ENCODE data around the gene TPP1.

TPP1 gene

GRCh38 chr11:6647836-6648235 lies 28.6 kb upstream of the TPP1 start:
- WGBS, 2 experiments = 94 to 96% methylated on average over 2 of the region's 2 CpGs

GRCh38 chr11:6646918-6647679 lies 27.9 kb upstream of the TPP1 start:
- H3K9me3 ChIP-seq (ENCODE audit: control insufficient read depth, low read length) = no peaks in the 10 kb centered on the region
- no peaks in the 10 kb centered on the region for H3K27me3 ChIP-seq (ENCODE audit: control insufficient read depth, insufficient read depth, low read length, poor library complexity, severe bottlenecking)
- no peak overlapping the region for H3K4me3 ChIP-seq (ENCODE audit: insufficient read depth, low read depth, low read length)
- H3K36me3 ChIP-seq (ENCODE audit: control insufficient read depth, insufficient read depth, low read length) = no peaks in the 10 kb centered on the region
- 62 to 65% methylated on average over 9 of the region's 9 CpGs for WGBS, 2 experiments
- H3K27ac ChIP-seq (ENCODE audit: insufficient read depth, low read depth, low read length, poor library complexity, severe bottlenecking) = no peak overlapping the region
- H3K4me1 ChIP-seq (ENCODE audit: control insufficient read depth, insufficient read depth, low read length) = peaks cover 12% of the 10 kb centered on the region

More at GRCh38 chr11:6647836-6648235, 28.6 kb upstream of the TPP1 start:
- Histone ChIP-seq H3K9me3 (ENCODE audit: control insufficient read depth, low read length) (no peaks in the 10 kb centered on the region), H3K27me3 (ENCODE audit: control insufficient read depth, insufficient read depth, low read length, poor library complexity, severe bottlenecking) (no peaks in the 10 kb centered on the region), H3K27ac (ENCODE audit: insufficient read depth, low read depth, low read length, poor library complexity, severe bottlenecking) (no peak overlapping the region), H3K4me1 (ENCODE audit: control insufficient read depth, insufficient read depth, low read length) (peaks cover 12% of the 10 kb centered on the region), H3K36me3 (ENCODE audit: control insufficient read depth, insufficient read depth, low read length) (no peaks in the 10 kb centered on the region), H3K4me3 (ENCODE audit: insufficient read depth, low read depth, low read length) (no peak overlapping the region)

GRCh38 chr11:6646576-6646917 lies 27.3 kb upstream of the TPP1 start:
- WGBS, 2 experiments = 65 to 79% methylated on average over 2 to 3 of the region's 3 CpGs
- Histone ChIP-seq H3K4me3 (ENCODE audit: insufficient read depth, low read depth, low read length) (no peak overlapping the region), H3K9me3 (ENCODE audit: control insufficient read depth, low read length) (no peaks in the 10 kb centered on the region), H3K27me3 (ENCODE audit: control insufficient read depth, insufficient read depth, low read length, poor library complexity, severe bottlenecking) (no peaks in the 10 kb centered on the region), H3K36me3 (ENCODE audit: control insufficient read depth, insufficient read depth, low read length) (no peaks in the 10 kb centered on the region), H3K4me1 (ENCODE audit: control insufficient read depth, insufficient read depth, low read length) (peaks cover 12% of the 10 kb centered on the region), H3K27ac (ENCODE audit: insufficient read depth, low read depth, low read length, poor library complexity, severe bottlenecking) (no peak overlapping the region)

GRCh38 chr11:6646071-6646470 lies 26.8 kb upstream of the TPP1 start:
- H3K27me3 ChIP-seq (ENCODE audit: control insufficient read depth, insufficient read depth, low read length, poor library complexity, severe bottlenecking) = no peaks in the 10 kb centered on the region

GRCh38 chr11:6642957-6643356 lies 23.7 kb upstream of the TPP1 start:
- WGBS, 2 experiments = 89 to 91% methylated on average over 7 of the region's 7 CpGs

More at GRCh38 chr11:6646071-6646470, 26.8 kb upstream of the TPP1 start:
- Histone ChIP-seq H3K4me1 (ENCODE audit: control insufficient read depth, insufficient read depth, low read length) (peaks cover 12% of the 10 kb centered on the region), H3K4me3 (ENCODE audit: insufficient read depth, low read depth, low read length) (no peak overlapping the region), H3K27ac (ENCODE audit: insufficient read depth, low read depth, low read length, poor library complexity, severe bottlenecking) (no peak overlapping the region), H3K36me3 (ENCODE audit: control insufficient read depth, insufficient read depth, low read length) (no peaks in the 10 kb centered on the region), H3K9me3 (ENCODE audit: control insufficient read depth, low read length) (no peaks in the 10 kb centered on the region)
- WGBS, 2 experiments = 92 to 93% methylated on average over 12 of the region's 12 CpGs

GRCh38 chr11:6640985-6641701 lies 21.9 kb upstream of the TPP1 start:
- peaks cover 4% of the 10 kb centered on the region for H3K36me3 ChIP-seq (ENCODE audit: control insufficient read depth, insufficient read depth, low read length)
- H3K4me3 ChIP-seq (ENCODE audit: insufficient read depth, low read depth, low read length) = no peak overlapping the region
- no peak overlapping the region for H3K27ac ChIP-seq (ENCODE audit: insufficient read depth, low read depth, low read length, poor library complexity, severe bottlenecking)
- WGBS, 2 experiments = 95% methylated on average over 26 of the region's 26 CpGs
- H3K9me3 ChIP-seq (ENCODE audit: control insufficient read depth, low read length) = no peaks in the 10 kb centered on the region
- no peaks in the 10 kb centered on the region for H3K27me3 ChIP-seq (ENCODE audit: control insufficient read depth, insufficient read depth, low read length, poor library complexity, severe bottlenecking)
- no peaks in the 10 kb centered on the region for H3K4me1 ChIP-seq (ENCODE audit: control insufficient read depth, insufficient read depth, low read length)

More at GRCh38 chr11:6642957-6643356, 23.7 kb upstream of the TPP1 start:
- Histone ChIP-seq H3K27ac (ENCODE audit: insufficient read depth, low read depth, low read length, poor library complexity, severe bottlenecking) (no peak overlapping the region), H3K27me3 (ENCODE audit: control insufficient read depth, insufficient read depth, low read length, poor library complexity, severe bottlenecking) (no peaks in the 10 kb centered on the region), H3K4me3 (ENCODE audit: insufficient read depth, low read depth, low read length) (no peak overlapping the region), H3K36me3 (ENCODE audit: control insufficient read depth, insufficient read depth, low read length) (peaks cover 4% of the 10 kb centered on the region), H3K4me1 (ENCODE audit: control insufficient read depth, insufficient read depth, low read length) (peaks cover 12% of the 10 kb centered on the region), H3K9me3 (ENCODE audit: control insufficient read depth, low read length) (no peaks in the 10 kb centered on the region)

GRCh38 chr11:6640036-6640984 lies 21.1 kb upstream of the TPP1 start:
- H3K36me3 ChIP-seq (ENCODE audit: control insufficient read depth, insufficient read depth, low read length) = peaks cover 4% of the 10 kb centered on the region
- no peaks in the 10 kb centered on the region for H3K4me1 ChIP-seq (ENCODE audit: control insufficient read depth, insufficient read depth, low read length)
- no peak overlapping the region for H3K27ac ChIP-seq (ENCODE audit: insufficient read depth, low read depth, low read length, poor library complexity, severe bottlenecking)
- H3K27me3 ChIP-seq (ENCODE audit: control insufficient read depth, insufficient read depth, low read length, poor library complexity, severe bottlenecking) = no peaks in the 10 kb centered on the region
- H3K4me3 ChIP-seq (ENCODE audit: insufficient read depth, low read depth, low read length) = no peak overlapping the region
- no peaks in the 10 kb centered on the region for H3K9me3 ChIP-seq (ENCODE audit: control insufficient read depth, low read length)
- 96% methylated on average over 36 of the region's 36 CpGs for WGBS, 2 experiments

GRCh38 chr11:6638429-6638828 lies 19.2 kb upstream of the TPP1 start:
- Histone ChIP-seq H3K9me3 (ENCODE audit: control insufficient read depth, low read length) (no peaks in the 10 kb centered on the region), H3K27ac (ENCODE audit: insufficient read depth, low read depth, low read length, poor library complexity, severe bottlenecking) (no peak overlapping the region), H3K4me3 (ENCODE audit: insufficient read depth, low read depth, low read length) (no peak overlapping the region), H3K27me3 (ENCODE audit: control insufficient read depth, insufficient read depth, low read length, poor library complexity, severe bottlenecking) (no peaks in the 10 kb centered on the region), H3K4me1 (ENCODE audit: control insufficient read depth, insufficient read depth, low read length) (no peaks in the 10 kb centered on the region), H3K36me3 (ENCODE audit: control insufficient read depth, insufficient read depth, low read length) (peaks cover 4% of the 10 kb centered on the region)
- WGBS, 2 experiments = 88 to 91% methylated on average over 4 of the region's 4 CpGs

GRCh38 chr11:6637871-6638270 lies 18.6 kb upstream of the TPP1 start:
- Histone ChIP-seq H3K36me3 (ENCODE audit: control insufficient read depth, insufficient read depth, low read length) (peaks cover 4% of the 10 kb centered on the region), H3K27me3 (ENCODE audit: control insufficient read depth, insufficient read depth, low read length, poor library complexity, severe bottlenecking) (no peaks in the 10 kb centered on the region), H3K9me3 (ENCODE audit: control insufficient read depth, low read length) (no peaks in the 10 kb centered on the region), H3K27ac (ENCODE audit: insufficient read depth, low read depth, low read length, poor library complexity, severe bottlenecking) (no peak overlapping the region), H3K4me1 (ENCODE audit: control insufficient read depth, insufficient read depth, low read length) (no peaks in the 10 kb centered on the region), H3K4me3 (ENCODE audit: insufficient read depth, low read depth, low read length) (no peak overlapping the region)
- WGBS, 2 experiments = 82 to 84% methylated on average over 3 of the region's 3 CpGs

GRCh38 chr11:6636480-6636879 lies 17.3 kb upstream of the TPP1 start:
- no peaks in the 10 kb centered on the region for H3K9me3 ChIP-seq (ENCODE audit: control insufficient read depth, low read length)
- no peak overlapping the region for H3K27ac ChIP-seq (ENCODE audit: insufficient read depth, low read depth, low read length, poor library complexity, severe bottlenecking)
- peaks cover 1% of the 10 kb centered on the region for H3K27me3 ChIP-seq (ENCODE audit: control insufficient read depth, insufficient read depth, low read length, poor library complexity, severe bottlenecking)
- H3K4me1 ChIP-seq (ENCODE audit: control insufficient read depth, insufficient read depth, low read length) = no peaks in the 10 kb centered on the region
- no peak overlapping the region for H3K4me3 ChIP-seq (ENCODE audit: insufficient read depth, low read depth, low read length)
- WGBS, 2 experiments = 90% methylated on average over 3 of the region's 3 CpGs
- peaks cover 7% of the 10 kb centered on the region for H3K36me3 ChIP-seq (ENCODE audit: control insufficient read depth, insufficient read depth, low read length)

Data from ectodermal cell (in vitro differentiated cells).